ENCODE measurements around the gene ST3GAL4.
A peak's percentile ranks its signal among the peaks of the same experiment; 100 is the strongest.

ST3GAL4 gene

DNA sequence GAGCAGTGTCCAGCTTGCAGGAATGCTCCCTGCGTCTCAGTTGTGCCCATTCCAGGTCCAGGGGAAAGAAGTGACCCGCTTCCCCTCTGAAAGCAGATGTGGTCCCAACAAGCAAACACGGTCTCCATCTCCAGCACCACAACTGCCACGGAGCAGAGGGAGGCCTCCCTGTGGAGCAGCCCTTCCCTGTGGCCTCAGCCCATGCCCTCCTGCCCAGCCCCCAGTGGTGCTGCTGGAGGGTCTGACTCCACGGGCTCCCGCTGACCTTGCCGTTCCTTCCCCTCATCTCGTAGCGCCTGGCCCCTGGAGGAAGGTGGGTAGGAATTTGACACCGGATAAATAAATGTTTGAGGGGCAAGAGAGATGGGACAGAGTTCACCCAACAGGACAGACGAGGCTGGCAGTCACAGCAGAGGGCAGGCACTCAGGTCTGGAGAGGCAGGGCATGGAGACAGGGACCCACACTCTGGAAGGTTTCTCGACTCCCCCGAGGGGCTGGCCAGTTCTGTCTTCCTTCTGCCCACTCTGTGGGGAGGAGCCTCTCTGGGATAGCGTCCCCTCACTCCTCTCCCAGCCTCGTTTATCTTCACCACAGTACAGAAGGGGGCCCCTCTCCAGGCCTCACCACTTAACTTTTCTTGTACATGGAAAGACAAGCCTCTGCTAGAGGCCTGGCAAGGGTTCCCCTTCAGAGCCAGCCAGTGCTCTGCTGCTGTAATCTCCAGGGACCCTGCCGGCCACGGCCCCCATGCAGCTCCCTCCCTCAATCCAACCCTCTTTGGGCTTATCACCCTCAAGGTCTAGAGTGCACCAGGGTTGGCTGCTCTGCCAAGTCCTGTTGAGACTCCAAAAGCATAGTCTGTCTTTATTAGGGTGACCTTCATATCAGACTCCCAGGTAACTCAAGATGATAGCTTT, 7.5 kb upstream of the ST3GAL4 start:
- peak overlapping the region; percentile 22 for H3K27ac Mint-ChIP-seq
- no peak overlapping the region for H3K4me3 Mint-ChIP-seq
- H3K4me1 Mint-ChIP-seq (ENCODE audit: low read depth) = peaks cover 5% of the 10 kb centered on the region
- H3K27me3 Mint-ChIP-seq = no peaks in the 10 kb centered on the region
- no peaks in the 10 kb centered on the region for H3K9me3 Mint-ChIP-seq (ENCODE audit: low read depth)
- H3K36me3 Mint-ChIP-seq = peaks cover 3% of the 10 kb centered on the region

- H3K36me3 Mint-ChIP-seq = no peaks in the 10 kb centered on the region
- H3K27me3 Mint-ChIP-seq = no peaks in the 10 kb centered on the region
- no peaks in the 10 kb centered on the region for H3K9me3 Mint-ChIP-seq (ENCODE audit: low read depth)
- H3K4me1 Mint-ChIP-seq (ENCODE audit: low read depth) = peaks cover 15% of the 10 kb centered on the region
- H3K27ac Mint-ChIP-seq = peak overlapping the region; percentile 55
- no peak overlapping the region for H3K4me3 Mint-ChIP-seq
Observed at GRCh38 chr11:126348806-126349582, 6.5 kb upstream of the ST3GAL4 start.

DNA sequence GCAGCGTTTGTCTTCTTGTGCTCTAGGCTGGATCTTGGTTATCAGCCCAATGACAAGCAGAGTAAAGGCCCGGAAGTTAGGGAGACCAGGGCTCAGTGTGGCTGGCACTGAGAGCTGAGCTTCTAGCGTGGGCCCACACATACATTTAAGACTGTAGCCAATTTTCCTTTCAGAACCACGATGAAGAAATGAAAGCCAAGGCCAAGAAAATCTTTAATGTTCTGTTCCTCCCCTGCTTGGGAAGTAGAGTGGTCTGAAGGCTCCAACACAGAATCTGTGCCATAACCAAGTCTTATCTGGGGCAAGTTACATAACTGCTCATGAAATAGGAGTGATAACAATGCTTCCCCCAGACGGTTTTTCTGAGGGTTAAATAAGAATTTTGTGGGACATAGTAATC, 4.7 kb upstream of the ST3GAL4 start:
- Mint-ChIP-seq H3K4me3 (no peak overlapping the region), H3K9me3 (ENCODE audit: low read depth) (no peaks in the 10 kb centered on the region), H3K36me3 (no peaks in the 10 kb centered on the region), H3K4me1 (ENCODE audit: low read depth) (peaks cover 25% of the 10 kb centered on the region), H3K27me3 (no peaks in the 10 kb centered on the region), H3K27ac (peak overlapping the region; percentile 30)

GRCh38 chr11:126352163-126352562, 3.3 kb upstream of the ST3GAL4 start:
- peaks cover 27% of the 10 kb centered on the region for H3K4me1 Mint-ChIP-seq (ENCODE audit: low read depth)
- no peaks in the 10 kb centered on the region for H3K27me3 Mint-ChIP-seq
- no peaks in the 10 kb centered on the region for H3K9me3 Mint-ChIP-seq (ENCODE audit: low read depth)
- no peak overlapping the region for H3K27ac Mint-ChIP-seq
- no peaks in the 10 kb centered on the region for H3K36me3 Mint-ChIP-seq
- no peak overlapping the region for H3K4me3 Mint-ChIP-seq

GRCh38 chr11:126352934-126353801, 2.3 kb upstream of the ST3GAL4 start:
- no peaks in the 10 kb centered on the region for H3K9me3 Mint-ChIP-seq (ENCODE audit: low read depth)
- no peaks in the 10 kb centered on the region for H3K27me3 Mint-ChIP-seq
- peaks cover 28% of the 10 kb centered on the region for H3K4me1 Mint-ChIP-seq (ENCODE audit: low read depth)
- peak overlapping the region; percentile 2 for H3K27ac Mint-ChIP-seq
- H3K36me3 Mint-ChIP-seq = no peaks in the 10 kb centered on the region
- H3K4me3 Mint-ChIP-seq = peak overlapping the region; percentile 60

DNA sequence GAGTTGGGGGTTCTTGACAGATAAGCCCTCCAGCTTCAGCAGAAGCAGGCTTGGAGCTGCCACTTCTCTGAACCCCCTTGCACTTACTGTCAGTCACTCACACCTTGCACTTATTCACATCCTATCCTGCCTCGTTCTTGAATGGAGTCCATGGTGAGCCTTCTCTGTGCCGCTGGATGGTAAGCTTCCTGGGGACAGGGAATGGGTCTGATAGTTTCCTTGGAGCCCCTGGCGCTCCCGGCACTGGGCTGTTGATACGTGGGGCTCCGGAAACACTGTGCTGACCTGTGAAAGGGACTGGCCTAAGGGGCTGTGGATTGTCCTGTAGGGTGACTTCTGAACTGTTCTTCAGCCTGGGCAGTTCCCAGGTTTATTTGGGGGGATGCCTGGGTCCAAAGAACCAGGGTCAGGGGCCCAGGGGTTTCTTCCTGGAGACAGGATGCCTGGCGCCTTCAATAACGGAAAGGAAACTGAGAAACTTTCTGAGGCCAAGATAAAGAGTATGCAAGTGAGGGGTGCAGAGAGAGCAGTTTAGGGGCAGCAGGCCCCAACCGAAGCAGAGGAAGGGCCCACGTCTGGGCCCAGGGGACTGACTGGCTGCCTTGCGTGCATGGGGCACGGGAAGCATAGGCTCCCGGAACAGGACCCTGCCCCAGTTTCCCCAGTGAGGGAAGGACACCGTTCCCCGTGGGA, 709 bp upstream of the ST3GAL4 start:
- H3K27ac Mint-ChIP-seq = peak overlapping the region; percentile 76
- H3K27me3 Mint-ChIP-seq = no peaks in the 10 kb centered on the region
- peaks cover 26% of the 10 kb centered on the region for H3K4me1 Mint-ChIP-seq (ENCODE audit: low read depth)
- no peaks in the 10 kb centered on the region for H3K9me3 Mint-ChIP-seq (ENCODE audit: low read depth)
- H3K4me3 Mint-ChIP-seq = peak overlapping the region; percentile 93
- H3K36me3 Mint-ChIP-seq = no peaks in the 10 kb centered on the region

GRCh38 chr11:126355926-126356897, 726 bp downstream of the ST3GAL4 start:
- no peaks in the 10 kb centered on the region for H3K9me3 Mint-ChIP-seq (ENCODE audit: low read depth)
- H3K4me3 Mint-ChIP-seq = peak overlapping the region; percentile 77
- H3K36me3 Mint-ChIP-seq = no peaks in the 10 kb centered on the region
- H3K27ac Mint-ChIP-seq = no peak overlapping the region
- no peaks in the 10 kb centered on the region for H3K27me3 Mint-ChIP-seq
- H3K4me1 Mint-ChIP-seq (ENCODE audit: low read depth) = peaks cover 26% of the 10 kb centered on the region

- Mint-ChIP-seq H3K27ac (no peak overlapping the region), H3K9me3 (ENCODE audit: low read depth) (no peaks in the 10 kb centered on the region), H3K4me1 (ENCODE audit: low read depth) (peaks cover 26% of the 10 kb centered on the region), H3K4me3 (peak overlapping the region; percentile 77), H3K36me3 (no peaks in the 10 kb centered on the region), H3K27me3 (no peaks in the 10 kb centered on the region)
Observed at GRCh38 chr11:126357055-126357962, 1.8 kb downstream of the ST3GAL4 start.

- no peak overlapping the region for H3K4me3 Mint-ChIP-seq
- no peaks in the 10 kb centered on the region for H3K27me3 Mint-ChIP-seq
- H3K4me1 Mint-ChIP-seq (ENCODE audit: low read depth) = peaks cover 21% of the 10 kb centered on the region
- no peaks in the 10 kb centered on the region for H3K36me3 Mint-ChIP-seq
- H3K9me3 Mint-ChIP-seq (ENCODE audit: low read depth) = no peaks in the 10 kb centered on the region
- no peak overlapping the region for H3K27ac Mint-ChIP-seq
Observed at GRCh38 chr11:126357969-126358762, 2.7 kb downstream of the ST3GAL4 start.

DNA sequence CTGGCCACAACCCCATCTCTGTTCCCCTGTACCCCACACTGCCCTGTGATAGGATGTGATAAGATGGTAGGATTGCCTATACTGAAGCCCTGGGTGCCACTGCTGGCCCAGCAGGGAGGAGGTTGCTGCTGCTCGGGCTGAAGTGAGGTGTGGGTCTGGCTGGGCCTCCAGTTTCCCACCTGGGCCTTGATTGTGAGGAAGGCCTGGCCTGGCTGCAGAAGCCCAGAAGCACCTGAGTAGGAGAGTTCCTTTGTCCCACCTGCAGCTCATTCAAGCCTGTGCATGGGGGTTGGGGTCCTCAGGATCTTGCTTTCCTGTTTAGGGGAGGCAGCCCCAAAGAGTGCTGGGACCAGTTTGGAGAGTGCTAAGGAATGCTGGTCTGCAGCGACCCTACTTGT, 3.3 kb downstream of the ST3GAL4 start:
- Mint-ChIP-seq H3K4me1 (ENCODE audit: low read depth) (peaks cover 15% of the 10 kb centered on the region), H3K27me3 (no peaks in the 10 kb centered on the region), H3K9me3 (ENCODE audit: low read depth) (no peaks in the 10 kb centered on the region), H3K27ac (no peak overlapping the region), H3K4me3 (no peak overlapping the region), H3K36me3 (no peaks in the 10 kb centered on the region)

- Mint-ChIP-seq H3K4me1 (ENCODE audit: low read depth) (peaks cover 10% of the 10 kb centered on the region), H3K27me3 (no peaks in the 10 kb centered on the region), H3K4me3 (no peak overlapping the region), H3K36me3 (no peaks in the 10 kb centered on the region), H3K9me3 (ENCODE audit: low read depth) (no peaks in the 10 kb centered on the region), H3K27ac (no peak overlapping the region)
Observed at GRCh38 chr11:126359431-126360048, 4.1 kb downstream of the ST3GAL4 start.

DNA sequence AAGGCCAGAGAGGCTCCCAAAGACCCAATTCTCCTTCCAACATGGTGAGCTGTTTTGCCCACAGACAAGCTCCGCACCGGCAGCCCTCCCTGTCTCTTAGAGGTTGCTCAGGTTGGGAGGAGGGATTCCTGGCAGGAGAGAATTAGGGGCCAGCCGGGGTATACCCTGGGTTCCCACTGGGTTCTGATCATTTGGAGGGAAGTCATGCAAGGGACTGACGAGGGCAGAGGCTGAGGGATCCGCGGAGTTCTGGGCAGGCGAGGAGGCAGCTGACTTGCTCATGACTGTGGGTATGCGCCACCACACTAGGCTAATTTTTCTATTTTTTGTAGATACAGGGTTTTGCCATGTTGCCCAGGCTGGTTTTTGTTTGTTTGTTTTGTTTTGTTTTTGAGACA, 4.6 kb downstream of the ST3GAL4 start:
- Mint-ChIP-seq H3K27me3 (no peaks in the 10 kb centered on the region), H3K36me3 (no peaks in the 10 kb centered on the region), H3K9me3 (ENCODE audit: low read depth) (no peaks in the 10 kb centered on the region), H3K27ac (no peak overlapping the region), H3K4me1 (ENCODE audit: low read depth) (peaks cover 5% of the 10 kb centered on the region), H3K4me3 (no peak overlapping the region)

All from activated naive CD8-positive, alpha-beta T cell (primary cell).